T-cell (primary cell): ENCODE data around the gene ATP2A2. TPM values are rescaled to one million over a fixed set of nuclear protein-coding genes. Genes with fewer than 3 reads are reported as not detected.
A peak's percentile ranks its signal among the peaks of the same experiment; 100 is the strongest.

Experiments
- ATAC-seq, 4 experiments: fragments of 200-7000 bp in 3 of 4; fragments of 150-1000 bp in 1 of 4; cut with Tn5 transposase; replicated peaks in 1 of 4; 1 replicate in 3 of 4; 2 replicates in 1 of 4; pipeline ENCODE4 v1.10.0; 2021; ENCODE audit warnings: moderate library complexity in 3 of 4, mild to moderate bottlenecking in 2 of 4, moderate number of reproducible peaks in 1 of 4
- CTCF ChIA-PET, 2 donors: fragments of 300-600 bp; sonication (Branson Sonifier 250); formaldehyde crosslinking; loops; one replicate each; lab custom pipeline; 2022; ENCODE audit warnings: antibody characterized with exemption in 2 of 2; lab: Charles Lee
- POLR2A ChIA-PET, 2 donors: fragments of 300-600 bp; sonication (Branson Sonifier 250); formaldehyde crosslinking; loops; one replicate each; lab custom pipeline; 2022; ENCODE audit warnings: antibody characterized with exemption in 2 of 2; lab: Charles Lee
- DNase-seq, 35 experiments: peaks; one replicate each; pipeline versions ENCODE4 v3.0.0 to v3.0.0-alpha.2; 2013 to 2023
- H3K27ac ChIP-seq: one replicate; pipeline ENCODE4 v1.5.1; 2013; ENCODE audit warnings: low read length
- H3K27me3 ChIP-seq, 2 experiments: replicated peaks in 1 of 2; 1 replicate in 1 of 2; 2 replicates in 1 of 2; pipeline versions ENCODE4 v1.6.1 to v1.7.0; 2013; ENCODE audit warnings: low read length in 1 of 2, mixed read lengths in 1 of 2; ENCODE audit not compliant: control insufficient read depth in 2 of 2, insufficient read depth in 2 of 2; ENCODE audit errors: extremely low read depth in 1 of 2
- H3K36me3 ChIP-seq, 2 donors: 1 replicate in 1 of 2; 2 replicates in 1 of 2; pipeline versions ENCODE4 v1.6.1 to v1.7.0; 2013; ENCODE audit warnings: low read length in 1 of 2; ENCODE audit not compliant: control insufficient read depth in 2 of 2, insufficient read depth in 1 of 2; ENCODE audit errors: extremely low read depth in 1 of 2
- H3K4me1 ChIP-seq, 2 experiments: 1 replicate in 1 of 2; 2 replicates in 1 of 2; pipeline versions ENCODE4 v1.6.1 to v1.7.0; 2013; ENCODE audit warnings: low read length in 2 of 2, mixed read lengths in 1 of 2; ENCODE audit not compliant: insufficient read depth in 2 of 2, control insufficient read depth in 1 of 2; ENCODE audit errors: extremely low read depth in 1 of 2
- H3K4me3 ChIP-seq, 2 donors: 1 replicate in 1 of 2; 2 replicates in 1 of 2; pipeline versions ENCODE4 v1.5.1 to v1.7.0; 2013; ENCODE audit warnings: mild to moderate bottlenecking in 2 of 2, low read length in 1 of 2, moderate library complexity in 1 of 2; ENCODE audit not compliant: control insufficient read depth in 1 of 2; ENCODE audit errors: extremely low read depth in 1 of 2
- H3K9me3 ChIP-seq: 2 replicates; pipeline ENCODE4 v1.7.0; 2013
- H3K27ac Mint-ChIP-seq, 2 donors: one replicate each; pipeline ENCODE4 v1.8.0; 2020 to 2021; ENCODE audit warnings: mild to moderate bottlenecking in 2 of 2, mixed read lengths in 2 of 2
- H3K27me3 Mint-ChIP-seq, 2 donors: one replicate each; pipeline ENCODE4 v1.8.0; 2021 to 2022; ENCODE audit warnings: mixed read lengths in 2 of 2
- H3K36me3 Mint-ChIP-seq: one replicate; pipeline ENCODE4 v1.8.0; 2021; ENCODE audit warnings: mixed read lengths
- H3K4me1 Mint-ChIP-seq, 3 donors: one replicate each; pipeline ENCODE4 v1.8.0; 2020 to 2022; ENCODE audit warnings: mixed read lengths in 3 of 3, mild to moderate bottlenecking in 1 of 3
- H3K4me3 Mint-ChIP-seq, 3 donors: one replicate each; pipeline ENCODE4 v1.8.0; 2020 to 2022; ENCODE audit warnings: mild to moderate bottlenecking in 3 of 3, mixed read lengths in 3 of 3, moderate library complexity in 3 of 3
- H3K9me3 Mint-ChIP-seq, 3 donors: one replicate each; pipeline ENCODE4 v1.8.0; 2020 to 2022; ENCODE audit warnings: mixed read lengths in 3 of 3
- WGBS: methylation state at CpG from one replicate; pipeline ENCODE4 v1.1.5; 2013; ENCODE audit warnings: missing lambda C conversion rate; ENCODE audit not compliant: insufficient coverage; 5-methylcytosine and 5-hydroxymethylcytosine counted together
- total RNA-seq, 35 experiments: library from RNA in 6 of 35; stranded (reverse) in 6 of 35; fragments of 120-200 nt in 1 of 35; gene quantifications; one replicate each; pipeline versions ENCODE4 v1.2.1 to v1.2.4 and lab custom pipeline; 2013 to 2026

The ATP2A2 gene
- total RNA-seq, 5 donors from 2014 or later (not counting 1 experiment from before 2014, with no cell fraction given), result 82.0 to 88.2 (median 82.8) TPM

DNA sequence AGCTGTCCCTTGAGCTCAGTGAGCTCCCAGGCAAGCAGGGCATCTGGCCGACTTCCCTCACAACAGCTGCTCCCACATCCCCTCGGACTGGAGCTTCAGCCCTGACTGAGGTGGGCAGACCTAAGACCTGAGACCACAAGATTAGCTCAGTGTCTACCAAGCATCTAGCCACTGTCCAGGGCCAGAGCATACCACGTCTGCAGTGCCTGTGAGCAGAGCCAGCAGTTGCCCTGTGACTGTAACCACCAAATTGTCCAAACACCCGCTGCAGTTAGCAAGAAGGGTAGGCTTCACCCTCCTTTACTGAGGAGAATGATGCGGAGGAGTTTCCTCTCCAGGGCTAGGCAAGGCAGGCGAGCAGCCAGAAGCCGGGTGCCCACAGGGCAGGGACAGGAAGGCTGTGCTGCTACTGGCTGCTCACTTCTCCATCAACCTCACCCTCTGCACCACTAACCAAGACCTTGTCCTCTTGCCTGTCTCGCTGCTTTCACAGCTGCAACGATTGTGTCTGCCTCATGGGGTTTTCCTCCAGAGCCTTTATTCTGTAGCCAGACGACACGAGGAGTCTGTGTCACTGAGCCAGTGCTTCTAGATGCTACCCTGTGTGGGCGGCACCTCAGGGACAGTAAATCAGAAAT is 68.6 kb downstream of the ATP2A2 start:
- Mint-ChIP-seq H3K36me3 (peaks cover 30% of the 10 kb centered on the region), H3K4me3 (peak overlapping the region; percentile 10 to 63 (median 41)), H3K9me3 (no peaks in the 10 kb centered on the region), H3K4me1 (peaks cover 38 to 43% (median 39%) of the 10 kb centered on the region in 3 donors), H3K27ac (peak overlapping the region; percentile 64 to 92), H3K27me3 (no peaks in the 10 kb centered on the region)
- peaks cover 17 to 19% of the 10 kb centered on the region in 2 experiments for H3K4me1 ChIP-seq
- peak; percentile 78 to 92 (median 86) for ATAC-seq
- 12% methylated on average over 9 of the region's 12 CpGs for WGBS
- no peaks in the 10 kb centered on the region for H3K9me3 ChIP-seq
- H3K36me3 ChIP-seq, result peaks cover 11 to 34% of the 10 kb centered on the region in 2 donors
- H3K4me3 ChIP-seq, result peak overlapping the region in 1 of 2 donors; percentile 53
- H3K27ac ChIP-seq, result peak overlapping the region; percentile 24
- ChIA-PET POLR2A (interaction anchor here in 1 of 2 donors (0.5 kb wide), 1 partner anchor 256 kb away, joined by 4 read pairs; no protein-coding TSS in a partner anchor), CTCF (interaction anchor here (0.5 to 0.9 kb wide), 4 partner anchors 63 to 212 kb away, joined by 3 to 4 read pairs (median 4); no protein-coding TSS in a partner anchor)
- H3K27me3 ChIP-seq, result no peaks in the 10 kb centered on the region
- DNase-seq, result peak; percentile 9 to 68 (median 38)

DNA sequence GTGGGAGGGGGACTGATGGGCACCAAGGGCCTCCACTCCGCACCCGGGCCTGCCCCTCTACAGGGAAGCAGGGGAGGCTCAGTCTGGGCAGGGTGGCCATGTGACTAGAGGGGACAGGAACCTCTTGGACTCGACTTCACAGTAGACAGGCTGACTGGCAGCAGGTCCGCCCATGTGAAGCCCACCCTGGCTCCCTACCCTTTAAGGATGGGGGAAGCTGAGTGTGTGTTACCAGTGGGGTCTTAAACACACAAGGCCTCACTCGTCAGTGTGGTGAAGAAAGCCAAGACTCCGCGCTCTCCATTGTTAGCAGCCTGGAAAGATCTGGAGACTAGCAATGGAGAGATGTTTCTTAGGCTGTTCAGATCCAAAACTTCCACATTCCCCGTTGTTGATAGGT is 70.1 kb downstream of the ATP2A2 start:
- POLR2A ChIA-PET, result no interaction called here
- peaks cover 39 to 50% (median 45%) of the 10 kb centered on the region in 3 donors for H3K4me1 Mint-ChIP-seq
- H3K27me3 Mint-ChIP-seq, result no peaks in the 10 kb centered on the region
- no peak overlapping the region for H3K4me3 ChIP-seq
- no peak for ATAC-seq
- CTCF ChIA-PET, result interaction anchor here in 1 of 2 donors (0.7 to 1.0 kb wide), 2 partner anchors 251 to 1126 kb away, joined by 3 read pairs; no protein-coding TSS in a partner anchor
- H3K4me1 ChIP-seq, result peaks cover 17 to 19% of the 10 kb centered on the region in 2 experiments
- H3K27ac ChIP-seq, result no peak overlapping the region
- H3K9me3 ChIP-seq, result no peaks in the 10 kb centered on the region
- H3K27ac Mint-ChIP-seq, result no peak overlapping the region
- WGBS, result 100% methylated on average over 4 of the region's 8 CpGs
- peaks cover 17% of the 10 kb centered on the region for H3K36me3 Mint-ChIP-seq
- H3K9me3 Mint-ChIP-seq, result no peaks in the 10 kb centered on the region
- no peak overlapping the region for H3K4me3 Mint-ChIP-seq
- H3K36me3 ChIP-seq, result peaks cover 3 to 19% of the 10 kb centered on the region in 2 donors
- no peak for DNase-seq
- no peaks in the 10 kb centered on the region for H3K27me3 ChIP-seq

DNA sequence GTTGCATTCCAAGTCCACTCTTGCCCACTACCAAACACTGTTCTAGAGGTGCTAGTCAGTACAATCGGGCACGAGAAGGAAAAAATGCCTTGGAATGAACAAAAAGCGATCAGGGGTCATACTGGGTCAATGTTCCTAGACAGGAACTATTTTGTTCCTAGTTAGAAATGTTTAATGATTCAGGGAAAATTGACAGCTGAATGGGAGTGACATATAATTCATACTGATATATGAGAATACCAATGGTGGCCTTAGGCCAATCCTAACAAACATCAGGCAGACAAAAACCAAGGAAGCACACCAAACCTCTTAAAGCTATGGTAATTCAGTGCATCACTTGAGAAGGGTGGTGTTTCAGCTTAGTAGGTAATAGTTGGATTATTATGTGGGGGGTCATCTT is 71.4 kb downstream of the ATP2A2 start:
- DNase-seq (no peak), ATAC-seq (no peak)
- Histone ChIP-seq H3K4me1 (peaks cover 17 to 19% of the 10 kb centered on the region in 2 experiments), H3K27me3 (peaks cover 0 to 2% of the 10 kb centered on the region in 2 experiments), H3K9me3 (no peaks in the 10 kb centered on the region), H3K27ac (no peak overlapping the region), H3K4me3 (no peak overlapping the region), H3K36me3 (peaks cover 0 to 8% of the 10 kb centered on the region in 2 donors)
- Mint-ChIP-seq H3K4me1 (peaks cover 39 to 48% (median 45%) of the 10 kb centered on the region in 3 donors), H3K9me3 (no peaks in the 10 kb centered on the region), H3K4me3 (no peak overlapping the region), H3K27me3 (no peaks in the 10 kb centered on the region), H3K27ac (no peak overlapping the region), H3K36me3 (peaks cover 5% of the 10 kb centered on the region)
- 100% methylated on average over 1 of the region's 3 CpGs for WGBS
- CTCF ChIA-PET, result no interaction called here
- POLR2A ChIA-PET, result interaction anchor here (0.5 to 0.6 kb wide), 2 partner anchors 249 to 311 kb away, joined by 3 read pairs; no protein-coding TSS in a partner anchor

DNA sequence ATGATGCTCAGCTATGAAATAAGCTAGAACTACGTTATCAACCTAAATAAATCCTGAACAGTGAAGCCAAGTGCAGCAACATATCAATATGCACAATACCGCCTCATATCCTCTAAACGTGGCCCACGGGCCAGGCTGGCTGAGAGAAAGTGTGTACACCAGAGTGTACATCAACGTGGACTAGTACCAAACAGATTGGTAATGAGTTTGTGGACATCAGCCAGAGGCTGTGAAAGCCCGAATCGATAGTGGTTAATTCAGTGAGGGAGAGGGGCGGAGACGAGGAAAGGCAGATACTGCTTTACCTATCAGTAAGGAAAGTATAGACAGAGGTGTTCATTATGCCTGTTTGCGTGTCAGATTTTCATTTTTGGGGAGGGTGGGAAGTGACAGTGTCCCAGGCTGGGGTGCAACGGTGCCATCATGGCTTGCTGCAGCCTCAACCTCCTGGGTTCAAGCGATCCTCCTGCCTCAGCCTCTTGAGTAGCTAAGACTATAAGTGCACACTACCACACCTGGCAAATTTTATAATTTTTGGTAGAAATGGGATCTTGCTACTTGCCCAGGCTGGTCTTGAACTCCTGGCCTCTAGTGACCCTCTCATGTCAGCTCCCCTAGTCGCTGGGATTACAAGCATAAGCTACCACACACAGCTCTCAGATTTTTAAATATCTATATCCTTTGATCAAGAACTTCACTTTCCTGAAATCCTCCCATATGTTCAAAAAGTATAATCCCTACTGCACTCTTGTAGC is 72.3 kb downstream of the ATP2A2 start:
- peaks cover 39 to 41% (median 40%) of the 10 kb centered on the region in 3 donors for H3K4me1 Mint-ChIP-seq
- ChIA-PET POLR2A (interaction anchor here in 1 of 2 donors (0.5 kb wide), 1 partner anchor 248 kb away, joined by 3 read pairs; no protein-coding TSS in a partner anchor), CTCF (interaction anchor here in 1 of 2 donors (2.2 kb wide), 1 partner anchor 78 kb away, joined by 13 read pairs; no protein-coding TSS in a partner anchor)
- ATAC-seq (no peak), DNase-seq (no peak)
- no peak overlapping the region for H3K27ac Mint-ChIP-seq
- peaks cover 0 to 2% of the 10 kb centered on the region in 2 experiments for H3K27me3 ChIP-seq
- H3K4me3 ChIP-seq, result no peak overlapping the region
- H3K27me3 Mint-ChIP-seq, result no peaks in the 10 kb centered on the region
- no peaks in the 10 kb centered on the region for H3K36me3 ChIP-seq
- H3K27ac ChIP-seq, result no peak overlapping the region
- H3K4me3 Mint-ChIP-seq, result no peak overlapping the region
- no peaks in the 10 kb centered on the region for H3K9me3 Mint-ChIP-seq
- no peaks in the 10 kb centered on the region for H3K36me3 Mint-ChIP-seq
- 87% methylated on average over 6 of the region's 13 CpGs for WGBS
- H3K9me3 ChIP-seq, result no peaks in the 10 kb centered on the region
- H3K4me1 ChIP-seq, result peaks cover 16 to 17% of the 10 kb centered on the region in 2 experiments

DNA sequence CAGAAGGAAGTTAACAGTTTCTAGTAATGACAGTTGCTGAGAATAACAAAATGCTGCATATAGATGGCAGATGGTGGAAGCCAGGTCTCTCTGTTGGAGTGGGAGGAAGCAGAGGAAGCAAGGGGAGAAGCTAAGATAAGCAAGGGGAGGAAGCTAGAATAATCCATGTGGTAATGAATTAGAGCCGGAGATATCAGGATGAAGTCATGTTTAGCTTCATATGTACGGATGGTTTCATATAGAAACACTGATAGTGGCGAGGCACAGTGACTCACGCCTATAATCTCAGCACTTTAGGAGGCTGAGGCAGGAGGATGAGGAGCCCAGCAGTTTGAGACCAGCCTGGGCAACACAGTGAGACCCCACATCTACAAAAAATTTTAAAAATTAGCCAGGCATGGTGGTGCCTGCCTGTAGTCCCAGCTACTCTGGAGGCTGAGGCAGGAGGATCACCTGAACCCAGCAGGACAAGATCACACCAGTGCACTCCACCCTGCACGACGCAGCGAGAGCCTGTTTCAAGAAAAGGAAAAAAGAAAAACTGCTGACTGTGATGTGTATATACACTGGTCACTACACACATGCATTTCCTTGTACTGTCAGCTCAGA is 73.2 kb downstream of the ATP2A2 start:
- ChIA-PET POLR2A (interaction anchor here in 1 of 2 donors (0.6 to 0.7 kb wide), 2 partner anchors 25 to 151 kb away, joined by 3 read pairs; no protein-coding TSS in a partner anchor), CTCF (interaction anchor here in 1 of 2 donors (2.2 kb wide), 1 partner anchor 77 kb away, joined by 13 read pairs; no protein-coding TSS in a partner anchor)
- ATAC-seq (no peak), DNase-seq (no peak)
- Mint-ChIP-seq H3K4me3 (no peak overlapping the region), H3K27ac (no peak overlapping the region), H3K27me3 (no peaks in the 10 kb centered on the region), H3K4me1 (peaks cover 31 to 35% (median 32%) of the 10 kb centered on the region in 3 donors), H3K36me3 (no peaks in the 10 kb centered on the region), H3K9me3 (no peaks in the 10 kb centered on the region)
- no peak overlapping the region for H3K27ac ChIP-seq
- H3K4me1 ChIP-seq, result peaks cover 7 to 13% of the 10 kb centered on the region in 2 experiments
- peaks cover 0 to 2% of the 10 kb centered on the region in 2 experiments for H3K27me3 ChIP-seq
- 38% methylated on average over 4 of the region's 7 CpGs for WGBS
- no peaks in the 10 kb centered on the region for H3K9me3 ChIP-seq
- H3K4me3 ChIP-seq, result no peak overlapping the region
- no peaks in the 10 kb centered on the region for H3K36me3 ChIP-seq
